Fibroblast of mammary gland (primary cell): ENCODE results near the gene SDR39U1.

Experiments
- DNase-seq: peaks from one replicate; pipeline ENCODE4 v3.0.0-alpha.2; 2010; ENCODE audit warnings: low read depth
- H3K4me3 ChIP-seq: 2 replicates; pipeline ENCODE4 v1.5.1; 2011; ENCODE audit warnings: low read depth, mild to moderate bottlenecking, low read length, moderate library complexity; ENCODE audit not compliant: control insufficient read depth
- CTCF ChIP-seq: conservative IDR thresholded peaks from 2 replicates; pipeline ENCODE4 v1.5.1; 2011; ENCODE audit warnings: low read depth, low read length, inconsistent platforms; ENCODE audit not compliant: control insufficient read depth, insufficient read depth

Gene SDR39U1

GRCh38 chr14:24399447-24399822 lies 43.1 kb downstream of the SDR39U1 start:
- DNase-seq = no peak
- no peak for TF ChIP-seq CTCF
- peak overlapping the region; percentile 51 for H3K4me3 ChIP-seq

GRCh38 chr14:24398653-24399446 lies 43.7 kb downstream of the SDR39U1 start, which contains the start of gene NYNRIN:
NYNRIN (plus strand) TSS chr14:24399003; CDS start chr14:24399247, 244 bp downstream.
- peak within 1 kb of the TSS; percentile 51 for H3K4me3 ChIP-seq
- peak; percentile 20 for DNase-seq
- TF ChIP-seq CTCF = no peak

- peak overlapping the region; percentile 51 for H3K4me3 ChIP-seq
- DNase-seq = no peak
Observed at GRCh38 chr14:24398293-24398652, 44.3 kb downstream of the SDR39U1 start.

GRCh38 chr14:24397639-24398292 lies 44.8 kb downstream of the SDR39U1 start:
- no peak overlapping the region for H3K4me3 ChIP-seq
- DNase-seq = no peak
- no peak for TF ChIP-seq CTCF

More at GRCh38 chr14:24398293-24398652, 44.3 kb downstream of the SDR39U1 start:
- TF ChIP-seq CTCF = no peak

GRCh38 chr14:24395609-24396582 lies 46.7 kb downstream of the SDR39U1 start:
- H3K4me3 ChIP-seq = no peak overlapping the region
- TF ChIP-seq CTCF = no peak
- no peak for DNase-seq

- TF ChIP-seq CTCF = no peak
- H3K4me3 ChIP-seq = no peak overlapping the region
- no peak for DNase-seq
Observed at GRCh38 chr14:24394275-24394674, 48.3 kb downstream of the SDR39U1 start.
